ENCODE measurements around the gene MAD1L1. TPM values are rescaled to one million over a fixed set of nuclear protein-coding genes. Genes with fewer than 3 reads are reported as not detected.
"Not testable (repeated sequence)": the region's sequence is repeated elsewhere in the genome, so short reads cannot be mapped to it uniquely, and the experiment has no call there.

Gene MAD1L1
- total RNA-seq, 2 donors from 2014 or later = 46.7 to 66.0 TPM

DNA sequence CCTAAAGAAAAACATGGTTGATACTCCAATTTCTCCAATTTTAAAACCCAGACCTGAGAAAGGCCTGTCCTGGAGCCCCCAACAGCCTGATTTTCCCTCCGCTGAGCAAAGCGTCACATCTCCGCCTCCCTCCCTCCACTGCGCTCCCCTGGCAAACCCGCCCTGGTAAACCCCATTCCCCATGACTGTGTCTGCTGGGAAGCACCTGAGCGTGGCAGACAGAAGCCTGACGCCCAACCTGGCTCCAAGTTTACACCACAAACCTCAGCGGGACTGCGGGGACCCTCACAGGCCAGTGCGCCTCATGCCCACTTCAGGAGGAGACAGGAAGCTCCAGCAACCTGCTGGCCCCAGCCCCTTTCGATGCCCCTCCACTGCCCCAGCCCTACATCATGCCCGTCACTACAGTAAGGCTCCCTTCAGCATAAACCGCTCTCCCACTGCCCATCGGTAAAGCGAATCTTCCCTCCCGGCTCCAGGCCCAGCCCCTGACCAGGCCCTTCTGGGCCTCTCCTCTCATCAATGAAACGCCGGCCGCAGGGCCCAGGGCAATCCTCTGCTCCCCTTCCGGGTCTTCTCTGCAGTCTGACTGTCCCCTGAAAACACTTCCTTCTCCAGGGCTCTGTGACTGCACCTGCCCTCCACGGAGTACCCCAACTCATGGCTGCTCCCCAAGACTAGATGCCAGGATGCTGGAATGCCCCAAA is 233.3 kb downstream of the MAD1L1 start:
- H3K27me3 Mint-ChIP-seq = no peaks in the 10 kb centered on the region

DNA sequence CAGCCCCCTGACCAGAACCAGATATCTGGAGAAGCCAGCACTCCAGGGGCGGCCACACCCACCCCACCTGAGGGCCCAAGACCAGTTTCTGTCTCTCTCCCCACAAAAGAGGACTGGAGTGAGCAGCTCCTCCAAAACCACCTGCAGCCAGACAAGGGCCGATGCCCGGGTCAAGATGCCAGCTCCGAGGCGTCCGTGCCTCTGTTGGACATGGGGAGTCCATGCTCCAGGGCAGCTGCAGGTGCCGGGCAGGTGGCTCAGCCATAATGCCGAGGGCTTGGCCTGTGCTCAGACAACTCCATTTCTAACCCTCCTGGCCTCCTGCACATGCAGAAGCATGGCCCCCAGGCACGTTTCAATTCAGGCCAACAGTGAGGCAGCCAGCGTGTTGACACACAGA is 234.6 kb downstream of the MAD1L1 start:
- Mint-ChIP-seq H3K27me3 (no peaks in the 10 kb centered on the region), H3K4me1 (peaks cover 3% of the 10 kb centered on the region), H3K27ac (no peak overlapping the region), H3K36me3 (ENCODE audit: low read depth) (no peaks in the 10 kb centered on the region), H3K4me3 (no peak overlapping the region), H3K9me3 (no peaks in the 10 kb centered on the region)
- no peak for ATAC-seq (replicated peaks)

More for the DNA sequence above, 233.3 kb downstream of the MAD1L1 start:
- Mint-ChIP-seq H3K36me3 (ENCODE audit: low read depth) (no peaks in the 10 kb centered on the region), H3K27ac (no peak overlapping the region), H3K4me1 (no peaks in the 10 kb centered on the region), H3K9me3 (no peaks in the 10 kb centered on the region), H3K4me3 (no peak overlapping the region)
- no peak for ATAC-seq (replicated peaks)

- H3K4me3 Mint-ChIP-seq = no peak overlapping the region
- H3K27me3 Mint-ChIP-seq = no peaks in the 10 kb centered on the region
- no peak overlapping the region for H3K27ac Mint-ChIP-seq
- ATAC-seq (replicated peaks) = no peak
- H3K36me3 Mint-ChIP-seq (ENCODE audit: low read depth) = no peaks in the 10 kb centered on the region
- no peaks in the 10 kb centered on the region for H3K9me3 Mint-ChIP-seq
- H3K4me1 Mint-ChIP-seq = peaks cover 3% of the 10 kb centered on the region
Measured at GRCh38 chr7:1997537-1998076, 235.1 kb downstream of the MAD1L1 start.

DNA sequence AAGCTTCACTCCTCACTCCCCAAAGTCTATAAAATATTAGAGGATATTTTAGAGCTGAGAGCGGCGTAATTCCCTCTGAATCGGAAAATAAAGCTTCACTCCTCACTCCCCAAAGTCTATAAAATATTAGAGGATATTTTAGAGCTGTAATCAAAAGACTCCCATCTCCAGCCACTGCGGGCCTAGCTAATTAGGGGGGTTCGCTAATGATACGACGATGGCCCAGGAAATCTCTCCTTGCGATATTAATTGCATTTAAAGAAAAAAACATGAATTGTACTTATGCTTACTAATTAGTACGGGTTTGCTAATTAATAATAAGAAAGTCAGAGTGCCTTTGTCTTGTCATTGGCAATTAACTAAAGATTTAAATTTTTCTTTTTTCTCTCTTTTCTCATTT is 235.9 kb downstream of the MAD1L1 start:
- Mint-ChIP-seq H3K27ac (no peak overlapping the region), H3K36me3 (ENCODE audit: low read depth) (no peaks in the 10 kb centered on the region), H3K4me3 (no peak overlapping the region), H3K4me1 (peaks cover 3% of the 10 kb centered on the region), H3K9me3 (no peaks in the 10 kb centered on the region), H3K27me3 (no peaks in the 10 kb centered on the region)
- ATAC-seq (replicated peaks) = no peak

DNA sequence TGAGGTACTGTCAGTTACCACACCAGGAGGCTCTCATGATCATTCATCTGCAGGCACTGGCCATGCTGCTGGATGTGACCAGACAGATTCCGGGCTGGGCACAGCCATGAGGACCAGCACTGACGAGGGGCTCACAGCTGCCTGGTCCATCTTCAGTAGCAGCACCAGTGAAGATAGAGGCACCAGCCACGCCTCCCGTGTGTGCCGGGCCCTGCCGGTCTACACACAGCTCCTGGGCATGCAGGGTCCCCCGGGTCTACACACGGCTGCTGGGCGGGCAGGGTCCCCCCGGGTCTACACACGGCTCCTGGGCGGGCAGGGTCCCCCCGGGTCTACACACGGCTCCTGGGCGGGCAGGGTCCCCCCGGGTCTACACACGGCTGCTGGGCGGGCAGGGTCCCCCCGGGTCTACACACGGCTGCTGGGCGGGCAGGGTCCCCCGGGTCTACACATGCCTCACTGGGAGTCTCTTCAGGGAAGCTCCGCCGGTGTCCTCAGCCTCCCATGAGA is 236.8 kb downstream of the MAD1L1 start:
- not testable (repeated sequence) for H3K27ac Mint-ChIP-seq; H3K9me3 Mint-ChIP-seq; ATAC-seq (replicated peaks); H3K36me3 Mint-ChIP-seq (ENCODE audit: low read depth); H3K4me1 Mint-ChIP-seq; H3K4me3 Mint-ChIP-seq; H3K27me3 Mint-ChIP-seq

DNA sequence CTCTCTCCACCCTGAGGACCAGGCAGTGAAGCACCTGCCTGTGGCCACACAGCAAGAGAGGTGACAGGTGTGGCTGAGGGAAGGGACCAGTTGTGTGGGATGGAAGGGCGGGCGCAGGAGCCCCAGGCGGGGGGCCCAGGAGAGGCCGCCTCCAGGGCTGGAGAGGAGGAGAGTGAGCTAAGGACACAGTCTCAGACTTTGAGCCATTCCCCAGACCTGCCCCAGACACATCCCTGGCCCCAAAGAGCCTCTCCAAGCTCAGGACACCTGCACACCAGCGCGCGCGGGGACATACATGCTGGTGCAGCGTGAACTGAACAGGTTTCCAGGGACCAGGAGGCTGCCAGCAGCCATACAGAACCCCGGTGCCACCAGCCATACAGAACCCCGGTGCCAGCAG is 237.3 kb downstream of the MAD1L1 start:
- Mint-ChIP-seq H3K27ac (no peak overlapping the region), H3K4me3 (no peak overlapping the region), H3K9me3 (no peaks in the 10 kb centered on the region), H3K36me3 (ENCODE audit: low read depth) (no peaks in the 10 kb centered on the region), H3K27me3 (no peaks in the 10 kb centered on the region), H3K4me1 (peaks cover 3% of the 10 kb centered on the region)
- no peak for ATAC-seq (replicated peaks)

- Mint-ChIP-seq H3K4me1 (peaks cover 3% of the 10 kb centered on the region), H3K27me3 (no peaks in the 10 kb centered on the region), H3K27ac (no peak overlapping the region), H3K36me3 (ENCODE audit: low read depth) (no peaks in the 10 kb centered on the region), H3K4me3 (no peak overlapping the region), H3K9me3 (no peaks in the 10 kb centered on the region)
- no peak for ATAC-seq (replicated peaks)
Measured at GRCh38 chr7:1994931-1995330, 237.8 kb downstream of the MAD1L1 start.

GRCh38 chr7:1993776-1994740 is 238.7 kb downstream of the MAD1L1 start:
- Mint-ChIP-seq H3K9me3 (no peaks in the 10 kb centered on the region), H3K36me3 (ENCODE audit: low read depth) (no peaks in the 10 kb centered on the region), H3K27ac (no peak overlapping the region), H3K4me1 (peaks cover 3% of the 10 kb centered on the region), H3K4me3 (no peak overlapping the region), H3K27me3 (no peaks in the 10 kb centered on the region)
- no peak for ATAC-seq (replicated peaks)

DNA sequence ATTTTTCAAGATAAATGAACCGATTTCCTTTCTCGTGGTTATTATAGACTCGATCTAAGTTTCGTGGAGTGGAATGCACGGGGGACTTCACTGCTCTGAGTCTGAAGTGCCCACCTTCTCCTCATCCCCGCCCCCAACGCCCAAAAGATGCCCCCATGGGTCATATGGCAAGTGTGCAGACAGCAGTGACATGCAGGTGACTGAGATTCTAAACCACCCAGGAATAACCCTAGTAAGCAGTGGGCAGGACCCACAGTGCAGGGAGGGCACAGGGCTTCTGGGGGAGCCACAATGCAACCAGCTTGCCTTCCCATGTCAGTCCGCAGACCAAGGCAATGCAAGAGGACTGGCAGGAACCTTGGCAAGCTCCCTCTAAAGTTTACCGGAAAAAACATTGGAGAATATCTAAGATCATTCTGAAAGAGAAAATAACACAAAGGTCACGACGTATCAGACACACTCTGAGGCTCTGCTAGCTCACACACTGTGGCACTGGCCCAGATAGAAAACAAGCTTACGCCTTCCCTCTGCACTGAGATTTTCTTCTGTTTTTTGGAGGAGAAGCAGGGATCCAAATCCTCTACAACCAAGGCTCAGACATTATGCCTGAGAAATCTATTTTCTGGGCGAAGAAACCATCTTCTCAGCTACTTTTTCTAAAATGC is 239.6 kb downstream of the MAD1L1 start:
- Mint-ChIP-seq H3K27me3 (no peaks in the 10 kb centered on the region), H3K27ac (no peak overlapping the region)

DNA sequence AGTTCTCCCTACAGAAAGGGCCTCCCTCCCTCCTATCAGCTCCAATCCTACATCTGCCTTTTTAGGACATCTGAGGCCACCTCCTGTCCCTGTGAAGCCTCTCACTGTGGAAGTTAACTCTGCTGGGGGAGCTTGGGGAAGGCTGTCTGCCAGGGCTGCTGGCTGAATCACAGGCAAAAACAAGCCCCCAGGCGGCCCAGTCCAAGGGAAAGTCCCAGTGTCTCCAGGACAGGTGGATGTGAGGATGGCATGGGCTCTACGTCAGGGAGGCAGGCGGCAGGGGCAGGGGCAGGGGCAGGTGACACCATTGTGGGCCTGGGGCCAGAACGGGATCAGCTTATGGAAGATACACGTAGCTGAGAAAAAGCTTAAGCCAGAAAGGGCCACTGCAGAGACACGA is 240.2 kb downstream of the MAD1L1 start:
- H3K4me3 Mint-ChIP-seq = no peak overlapping the region
- H3K27me3 Mint-ChIP-seq = no peaks in the 10 kb centered on the region
- no peak overlapping the region for H3K27ac Mint-ChIP-seq
- no peaks in the 10 kb centered on the region for H3K9me3 Mint-ChIP-seq
- peaks cover 3% of the 10 kb centered on the region for H3K4me1 Mint-ChIP-seq
- H3K36me3 Mint-ChIP-seq (ENCODE audit: low read depth) = no peaks in the 10 kb centered on the region
- no peak for ATAC-seq (replicated peaks)

More for the DNA sequence above, 239.6 kb downstream of the MAD1L1 start:
- Mint-ChIP-seq H3K4me3 (no peak overlapping the region), H3K36me3 (ENCODE audit: low read depth) (no peaks in the 10 kb centered on the region), H3K4me1 (peaks cover 3% of the 10 kb centered on the region), H3K9me3 (no peaks in the 10 kb centered on the region)
- no peak for ATAC-seq (replicated peaks)

DNA sequence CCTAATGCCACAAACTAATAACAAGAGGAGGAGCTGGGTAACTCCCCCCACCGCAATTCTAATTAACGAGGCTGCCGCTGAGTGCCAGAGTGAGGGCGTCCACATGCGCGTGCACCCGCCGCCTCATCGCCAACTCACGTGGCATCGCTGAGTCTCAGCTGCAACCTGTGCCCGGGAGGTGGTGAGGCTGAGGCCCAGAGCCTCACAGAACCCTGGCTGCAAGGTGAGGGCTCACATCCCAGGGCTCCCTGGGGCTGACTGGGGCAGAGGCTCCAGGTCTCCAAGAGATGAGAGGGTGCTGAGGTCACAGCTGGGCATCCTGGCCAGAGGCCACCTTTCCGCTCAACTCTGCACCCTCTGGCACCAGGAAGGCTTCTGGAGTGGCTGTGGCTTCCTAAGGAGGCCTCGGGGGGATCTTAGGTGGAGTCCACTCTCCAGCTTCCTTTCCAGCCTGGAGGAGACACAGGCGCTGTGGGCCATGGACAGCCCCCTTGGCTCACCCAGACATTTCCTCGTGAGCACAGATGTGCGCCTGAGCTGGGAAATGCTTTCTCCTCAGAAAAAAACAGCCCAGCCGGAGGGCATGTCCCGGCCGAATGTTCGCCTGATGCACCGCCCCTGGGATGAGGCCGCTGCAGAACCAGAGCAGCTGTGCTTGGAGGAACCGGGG is 242.6 kb downstream of the MAD1L1 start:
- Mint-ChIP-seq H3K27me3 (no peaks in the 10 kb centered on the region), H3K36me3 (ENCODE audit: low read depth) (peaks cover 6% of the 10 kb centered on the region), H3K9me3 (no peaks in the 10 kb centered on the region), H3K4me1 (peaks cover 8% of the 10 kb centered on the region), H3K4me3 (no peak overlapping the region), H3K27ac (no peak overlapping the region)
- no peak for ATAC-seq (replicated peaks)

DNA sequence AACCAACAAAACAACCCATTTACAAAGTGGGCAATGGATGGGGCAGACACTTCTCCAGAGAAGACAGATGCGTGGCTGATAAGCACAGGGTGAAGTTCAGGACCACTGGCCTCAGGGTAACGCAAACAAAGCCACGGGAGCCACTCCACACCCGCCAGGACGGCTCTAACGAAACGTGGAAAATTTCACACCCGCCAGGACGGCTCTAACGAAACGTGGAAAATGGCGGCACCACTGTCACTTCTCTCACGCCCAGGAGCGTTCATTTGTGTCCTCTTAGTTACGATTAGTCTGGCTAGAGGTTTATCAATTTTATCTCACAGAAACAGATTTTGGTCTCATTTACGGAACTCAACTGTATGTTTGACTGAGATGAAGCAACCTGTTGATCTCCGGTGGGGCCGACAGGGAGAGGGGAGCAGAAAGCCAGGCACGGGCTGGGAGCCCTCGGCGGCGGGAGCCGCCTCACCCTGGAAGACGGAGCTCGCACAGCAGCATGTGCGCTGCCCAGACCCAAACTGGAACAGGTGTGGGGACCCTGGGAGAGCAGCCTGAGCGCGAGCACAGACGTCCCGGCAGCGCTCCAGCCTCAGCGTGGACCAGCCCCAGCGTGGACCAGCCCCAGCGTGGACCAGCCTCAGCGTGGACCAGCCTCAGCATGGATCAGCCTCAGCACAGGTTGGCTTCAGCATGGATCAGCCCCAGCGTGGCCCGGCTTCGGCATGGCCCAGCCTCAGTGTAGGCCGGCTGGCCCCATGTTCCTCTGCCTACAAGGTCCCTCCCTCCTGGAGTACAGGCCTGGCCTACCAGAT is 243.5 kb downstream of the MAD1L1 start:
- H3K27me3 Mint-ChIP-seq = no peaks in the 10 kb centered on the region
- no peaks in the 10 kb centered on the region for H3K9me3 Mint-ChIP-seq
- H3K4me1 Mint-ChIP-seq = peaks cover 8% of the 10 kb centered on the region
- no peak for ATAC-seq (replicated peaks)
- H3K4me3 Mint-ChIP-seq = no peak overlapping the region
- H3K27ac Mint-ChIP-seq = no peak overlapping the region
- peaks cover 6% of the 10 kb centered on the region for H3K36me3 Mint-ChIP-seq (ENCODE audit: low read depth)

- H3K4me3 Mint-ChIP-seq = no peak overlapping the region
- peaks cover 6% of the 10 kb centered on the region for H3K36me3 Mint-ChIP-seq (ENCODE audit: low read depth)
- no peak for ATAC-seq (replicated peaks)
- no peak overlapping the region for H3K27ac Mint-ChIP-seq
- no peaks in the 10 kb centered on the region for H3K9me3 Mint-ChIP-seq
- no peaks in the 10 kb centered on the region for H3K27me3 Mint-ChIP-seq
- peaks cover 4% of the 10 kb centered on the region for H3K4me1 Mint-ChIP-seq
Measured at GRCh38 chr7:1988533-1988930, 244.2 kb downstream of the MAD1L1 start.

Data from activated T-helper 17 cell treated with anti-CD3 and anti-CD28 coated beads, Interleukin-2, amount 50 U/mL, for 72 hours (primary cell).